Posterior vena cava (tissue), 2 donors: ENCODE data around the gene AOPEP. TPM values are rescaled to one million over a fixed set of nuclear protein-coding genes. Genes with fewer than 3 reads are reported as not detected.

Experiments used
- DNase-seq: peaks from one replicate; pipeline ENCODE4 v3.0.0-alpha.2; 2020; ENCODE audit warnings: low spot score
- intact Hi-C, 2 donors: fragments of 100-400 bp; cut with DNase I; formaldehyde crosslinking; loops; one replicate each; pipeline versions ENCODE4 v1.14.1 to v1.14.2; 2022 to 2023
- microRNA-seq, 2 donors: library from miRNA; unstranded; fragments of <30 nt; microRNA quantifications; one replicate each; pipeline ENCODE4 v1.2.0, GENCODE V29; 2020 to 2021; ENCODE audit warnings: borderline microRNAs expressed in 2 of 2
- total RNA-seq, 2 donors: library from RNA; stranded (reverse); fragmentation: NEBNext Ultra II Directional; extraction: Animal tissue kit (Norgen Biotek cat#: 25700); gene quantifications; one replicate each; pipeline ENCODE4 v1.2.1, GENCODE V29; 2021
- donor health status: DM: yes; HTN: yes; CAD: no.
- donor health status: DM: yes; HTN: yes; CAD: no.

Gene AOPEP
- total RNA-seq, 2 donors from 2014 or later: 124 to 138 TPM

DNA sequence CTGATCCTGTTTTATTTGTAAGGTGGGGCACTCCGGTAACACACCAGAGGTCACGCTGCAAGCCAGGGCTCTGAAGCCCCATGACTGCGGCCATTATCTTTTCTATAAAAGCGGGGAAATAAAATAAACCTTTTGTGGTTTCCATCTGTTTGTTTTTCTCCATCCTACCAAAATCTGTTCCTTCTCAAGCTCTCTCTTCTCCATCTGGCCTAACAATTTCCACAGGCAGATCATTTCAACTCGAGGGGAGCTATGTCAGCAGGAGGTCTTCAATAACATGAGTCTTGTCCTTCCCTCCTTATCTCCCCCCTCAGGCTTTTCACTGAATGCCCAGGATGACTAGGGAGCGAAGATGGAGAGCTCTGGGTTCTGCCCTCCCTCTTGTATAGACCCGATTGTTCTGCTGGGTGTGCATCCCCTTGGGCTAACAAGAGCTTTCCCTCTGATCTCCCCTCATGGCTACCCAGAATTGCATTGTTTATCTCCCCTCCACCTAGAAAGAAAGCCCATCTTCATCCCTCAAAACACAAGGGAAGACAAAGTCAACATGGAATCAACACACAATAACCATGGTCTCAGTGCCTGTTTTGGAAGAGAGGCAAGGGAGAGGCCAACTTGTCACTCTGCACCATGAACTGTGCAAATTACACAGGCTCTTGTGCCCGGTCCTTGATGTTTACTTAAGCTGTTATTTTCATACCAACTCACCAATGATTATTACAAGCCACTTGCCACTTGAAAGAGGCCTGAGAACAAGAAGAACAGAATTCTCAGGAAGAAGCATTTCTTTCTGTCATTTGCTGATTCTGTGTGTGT is 403.2 kb downstream of the AOPEP start:
- intact Hi-C loops: loop anchor here (5.0 to 10.0 kb wide), 3 partner anchors 347 to 447 kb away; no protein-coding TSS in a partner anchor

DNA sequence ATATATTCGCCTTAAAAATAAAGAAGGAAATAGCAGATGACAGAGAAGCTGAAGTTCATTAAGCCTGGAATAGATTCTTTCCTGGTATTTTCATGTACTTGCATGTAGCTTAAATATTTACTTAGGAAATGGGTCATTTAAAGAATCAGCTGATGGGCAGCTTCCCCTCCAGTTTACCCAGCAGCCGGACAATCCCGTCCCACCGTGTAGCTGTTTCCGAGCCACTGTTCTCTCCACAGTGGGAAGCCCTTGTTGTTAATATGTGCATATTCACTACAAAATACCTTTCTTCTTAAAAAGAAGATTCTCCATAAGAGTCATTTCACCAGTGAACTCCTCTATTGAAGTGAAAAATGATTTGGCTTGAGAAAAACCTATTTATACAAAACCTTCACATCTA is 404.0 kb downstream of the AOPEP start:
- intact Hi-C loops: loop anchor here (5.0 to 10.0 kb wide), 2 partner anchors 348 to 446 kb away; no protein-coding TSS in a partner anchor
- DNase-seq: no peak

More for the DNA sequence above, 403.2 kb downstream of the AOPEP start:
- no peak for DNase-seq

GRCh38 chr9:95131023-95131943 is 404.8 kb downstream of the AOPEP start:
- intact Hi-C loops: loop anchor here (5.0 to 10.0 kb wide), 2 partner anchors 349 to 446 kb away; no protein-coding TSS in a partner anchor
- DNase-seq: no peak

DNA sequence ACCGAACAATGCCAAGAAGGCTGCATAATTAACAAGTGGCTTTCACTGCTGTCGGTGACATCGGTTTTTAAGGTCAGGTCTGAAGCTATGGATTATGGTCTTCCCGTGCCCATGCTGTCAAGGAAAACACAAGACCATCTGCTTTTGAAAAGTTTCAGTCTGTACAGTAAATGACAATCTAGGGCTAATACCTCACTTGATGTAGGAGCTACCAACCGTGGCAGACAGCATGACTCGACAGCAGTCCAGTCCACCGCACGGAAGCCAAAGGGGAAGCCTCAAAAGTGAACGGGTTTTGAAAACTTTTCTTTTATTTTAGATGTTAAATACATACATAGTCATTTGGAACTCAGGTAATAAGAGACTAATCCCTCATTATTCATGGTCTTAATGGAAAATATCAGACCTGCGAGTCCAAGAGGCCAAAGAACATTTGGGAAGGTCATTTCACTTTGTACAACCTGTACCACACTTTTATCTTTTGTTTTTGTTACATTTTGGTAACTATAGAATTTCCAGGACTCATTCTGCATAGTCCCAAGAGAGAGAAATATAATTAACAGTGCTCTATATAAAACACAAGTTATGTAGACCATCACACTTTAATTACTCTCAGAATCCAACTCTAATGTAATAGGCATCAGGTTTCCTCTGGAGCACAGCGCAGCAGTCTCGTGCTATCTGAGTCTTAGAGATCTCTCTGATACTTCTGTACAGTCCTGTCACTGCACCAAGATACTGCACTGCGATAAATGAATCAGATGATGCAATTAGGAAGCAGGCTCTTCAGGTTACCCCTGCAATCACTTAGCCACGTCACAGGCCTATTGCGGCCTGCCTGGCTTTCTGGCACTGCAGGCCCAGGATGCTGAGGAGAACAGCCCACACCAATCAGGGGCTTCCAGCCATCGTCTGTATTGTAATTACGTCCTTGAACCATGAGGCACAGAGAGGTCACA is 406.1 kb downstream of the AOPEP start:
- DNase-seq: no peak
- intact Hi-C loops: loop anchor here (5.0 to 10.0 kb wide), 2 partner anchors 350 to 448 kb away; no protein-coding TSS in a partner anchor

- no peak for DNase-seq
- intact Hi-C loops: loop anchor here (5.0 to 10.0 kb wide), 2 partner anchors 351 to 449 kb away; no protein-coding TSS in a partner anchor
These were observed 406.8 kb downstream of the AOPEP start for GRCh38 chr9:95133325-95133705.

DNA sequence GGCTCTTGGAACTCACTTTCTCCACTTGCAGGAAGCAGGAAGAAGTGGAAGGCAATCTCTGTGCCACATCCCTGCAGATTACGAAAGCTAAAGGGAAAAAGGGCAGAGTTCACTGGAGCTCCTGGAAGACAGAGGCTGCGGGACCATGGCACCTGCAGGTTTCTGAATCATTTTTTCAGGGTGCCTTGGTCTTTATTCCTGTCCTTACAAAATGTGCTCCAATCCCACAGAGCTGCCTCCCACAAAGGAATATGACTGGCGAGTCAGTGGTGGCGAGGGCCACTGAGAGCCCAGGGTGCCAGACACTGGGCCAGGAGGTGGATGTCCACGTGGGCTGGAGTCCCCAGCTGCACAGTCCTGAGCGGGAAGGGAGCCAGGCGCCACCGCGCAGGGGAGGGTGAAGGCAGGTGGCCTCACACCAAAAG is 408.0 kb downstream of the AOPEP start:
- intact Hi-C loops: loop anchor here (5.0 to 10.0 kb wide), 2 partner anchors 352 to 450 kb away; no protein-coding TSS in a partner anchor
- DNase-seq: no peak

DNA sequence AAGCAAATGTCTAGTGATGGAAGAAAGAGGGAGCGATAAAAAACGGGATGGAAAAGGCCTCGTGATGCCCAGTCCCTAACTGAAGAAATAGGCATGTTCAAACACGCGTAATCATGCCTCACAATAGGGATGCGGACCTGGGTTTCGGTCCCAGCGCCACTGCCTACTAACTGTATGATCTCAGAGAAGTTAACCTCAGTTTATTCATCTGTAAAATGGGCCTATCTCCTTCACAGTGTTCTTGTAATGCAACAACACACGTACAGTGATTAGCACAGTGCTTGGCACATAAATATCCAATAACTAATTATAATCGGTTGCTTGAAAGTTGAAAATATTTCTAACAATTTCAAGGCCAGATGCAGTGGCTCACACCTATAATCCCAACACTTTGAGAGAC is 409.3 kb downstream of the AOPEP start:
- DNase-seq: no peak

More for the DNA sequence above, 409.3 kb downstream of the AOPEP start:
- intact Hi-C loops: loop anchor here in 1 of 2 donors (10.0 kb wide), 1 partner anchor 451 kb away; no protein-coding TSS in a partner anchor

Small RNA genes lying within 50 kb of the gene (microRNA-seq; reads per million reads assigned to microRNA genes)
- gene MIR2278 (1.8 to 2.6 reads per million in 2 donors), gene MIR23B (110,311 to 114,207 reads per million in 2 donors), gene MIR24-1 (0 reads per million in 2 donors), gene MIR27B (19,866 to 22,275 reads per million in 2 donors), gene MIR3074 (0 reads per million in 2 donors), gene MIR6081 (0 reads per million in 2 donors)

Other genes starting within 250 kb of the AOPEP start
- gene PCAT7, start 171.6 kb upstream of the AOPEP start, total RNA-seq: not detected
- gene FBP2, start 132.9 kb upstream of the AOPEP start, total RNA-seq: not detected
- 1 to 10 TPM; 4.2 to 4.7 TPM for gene FBP1, start 87.2 kb upstream of the AOPEP start, total RNA-seq